ENCODE measurements around the gene ZNF480. TPM values are rescaled to one million over a fixed set of nuclear protein-coding genes. Genes with fewer than 3 reads are reported as not detected.

Gene ZNF480
- polyA plus RNA-seq, 1 experiment = 2.1 TPM

GRCh38 chr19:52270266-52270885 is 26.6 kb upstream of the ZNF480 start:
- peaks cover 6% of the 10 kb centered on the region for H3K36me3 ChIP-seq (ENCODE audit: control insufficient read depth, insufficient read depth, low read length)
- TF ChIP-seq CTCF (IDR thresholded peaks at IDR 0.05; ENCODE audit: insufficient read depth, low read depth, low read length) = no peak
- POLR2A ChIA-PET = no interaction called here
- peak; percentile 1 for DNase-seq (ENCODE audit: low read depth)
- CTCF ChIA-PET = interaction anchor here (0.6 to 1.0 kb wide), 2 partner anchors 9 to 176 kb away, joined by 3 read pairs; no protein-coding TSS in a partner anchor
- peak overlapping the region; percentile 99 for H3K4me3 ChIP-seq (ENCODE audit: low read depth, low read length)
- H3K27me3 ChIP-seq (ENCODE audit: control insufficient read depth, insufficient read depth, low read length) = no peaks in the 10 kb centered on the region

- ChIA-PET CTCF (no interaction called here), POLR2A (no interaction called here)
- Histone ChIP-seq H3K27me3 (ENCODE audit: control insufficient read depth, insufficient read depth, low read length) (no peaks in the 10 kb centered on the region), H3K36me3 (ENCODE audit: control insufficient read depth, insufficient read depth, low read length) (peaks cover 6% of the 10 kb centered on the region), H3K4me3 (ENCODE audit: low read depth, low read length) (no peak overlapping the region)
- no peak for DNase-seq (ENCODE audit: low read depth)
- no peak for TF ChIP-seq CTCF (IDR thresholded peaks at IDR 0.05; ENCODE audit: insufficient read depth, low read depth, low read length)
Observed at GRCh38 chr19:52273301-52273700, 23.7 kb upstream of the ZNF480 start.

- no peaks in the 10 kb centered on the region for H3K27me3 ChIP-seq (ENCODE audit: control insufficient read depth, insufficient read depth, low read length)
- DNase-seq (ENCODE audit: low read depth) = no peak
- peaks cover 6% of the 10 kb centered on the region for H3K36me3 ChIP-seq (ENCODE audit: control insufficient read depth, insufficient read depth, low read length)
- TF ChIP-seq CTCF (IDR thresholded peaks at IDR 0.05; ENCODE audit: insufficient read depth, low read depth, low read length) = no peak
- no peak overlapping the region for H3K4me3 ChIP-seq (ENCODE audit: low read depth, low read length)
- ChIA-PET POLR2A (no interaction called here), CTCF (no interaction called here)
Observed at GRCh38 chr19:52274191-52274590, 22.8 kb upstream of the ZNF480 start.

GRCh38 chr19:52275988-52276387 is 21.0 kb upstream of the ZNF480 start:
- ChIA-PET POLR2A (no interaction called here), CTCF (no interaction called here)
- no peak for TF ChIP-seq CTCF (IDR thresholded peaks at IDR 0.05; ENCODE audit: insufficient read depth, low read depth, low read length)
- peaks cover 6% of the 10 kb centered on the region for H3K36me3 ChIP-seq (ENCODE audit: control insufficient read depth, insufficient read depth, low read length)
- no peak overlapping the region for H3K4me3 ChIP-seq (ENCODE audit: low read depth, low read length)
- H3K27me3 ChIP-seq (ENCODE audit: control insufficient read depth, insufficient read depth, low read length) = no peaks in the 10 kb centered on the region
- DNase-seq (ENCODE audit: low read depth) = no peak

GRCh38 chr19:52277471-52277870 is 19.5 kb upstream of the ZNF480 start:
- CTCF ChIA-PET = no interaction called here

More at GRCh38 chr19:52277471-52277870, 19.5 kb upstream of the ZNF480 start:
- no peak for TF ChIP-seq CTCF (IDR thresholded peaks at IDR 0.05; ENCODE audit: insufficient read depth, low read depth, low read length)
- no peak for DNase-seq (ENCODE audit: low read depth)
- H3K36me3 ChIP-seq (ENCODE audit: control insufficient read depth, insufficient read depth, low read length) = peaks cover 8% of the 10 kb centered on the region
- POLR2A ChIA-PET = no interaction called here
- H3K27me3 ChIP-seq (ENCODE audit: control insufficient read depth, insufficient read depth, low read length) = no peaks in the 10 kb centered on the region
- H3K4me3 ChIP-seq (ENCODE audit: low read depth, low read length) = no peak overlapping the region
